GM23338 (cell line): Measurements from ENCODE around the gene TCF12.

Experiments
- ETS1 ChIP-seq: IDR thresholded peaks from 2 replicates; pipeline ENCODE4 v1.6.1; 2016; ENCODE audit warnings: antibody characterized with exemption
- EZH2 ChIP-seq: fragments of 200-600 bp; sonication (generic); IDR thresholded peaks from one replicate; pipeline ENCODE4 v1.8.0; 2017; ENCODE audit warnings: antibody characterized with exemption, mild to moderate bottlenecking, low read depth; ENCODE audit not compliant: unreplicated experiment
- JUNB ChIP-seq: IDR thresholded peaks from one replicate; pipeline ENCODE4 v1.6.1; 2016; ENCODE audit warnings: antibody characterized with exemption; ENCODE audit not compliant: unreplicated experiment
- POLR2AphosphoS5 ChIP-seq: IDR thresholded peaks from 2 replicates; pipeline ENCODE4 v1.6.1; 2016; ENCODE audit warnings: antibody characterized with exemption, low read depth
- REST ChIP-seq: IDR thresholded peaks from one replicate; pipeline ENCODE4 v1.6.1; 2018; ENCODE audit warnings: antibody characterized with exemption; ENCODE audit not compliant: unreplicated experiment
- ZNF331 ChIP-seq: fragments of 250-450 bp; sonication (Bioruptor Pico); IDR thresholded peaks from 2 replicates; pipeline ENCODE4 v1.5.0; 2020; ENCODE audit warnings: low read depth, mild to moderate bottlenecking, moderate library complexity
- TF ChIP-seq, protein P1 (sequence below), 2 experiments: fragments of 200-600 bp in 1 of 2; sonication (generic) in 1 of 2; conservative IDR thresholded peaks; 2 replicates each; pipeline versions ENCODE4 v1.5.1 to v1.6.1; 2016 to 2017; ENCODE audit warnings: antibody characterized with exemption in 2 of 2, low read depth in 2 of 2, mild to moderate bottlenecking in 2 of 2, moderate library complexity in 1 of 2

GRCh38 chr15:56971571-56971970 is 53.1 kb downstream of the TCF12 start:
- TF ChIP-seq, protein P1, sequence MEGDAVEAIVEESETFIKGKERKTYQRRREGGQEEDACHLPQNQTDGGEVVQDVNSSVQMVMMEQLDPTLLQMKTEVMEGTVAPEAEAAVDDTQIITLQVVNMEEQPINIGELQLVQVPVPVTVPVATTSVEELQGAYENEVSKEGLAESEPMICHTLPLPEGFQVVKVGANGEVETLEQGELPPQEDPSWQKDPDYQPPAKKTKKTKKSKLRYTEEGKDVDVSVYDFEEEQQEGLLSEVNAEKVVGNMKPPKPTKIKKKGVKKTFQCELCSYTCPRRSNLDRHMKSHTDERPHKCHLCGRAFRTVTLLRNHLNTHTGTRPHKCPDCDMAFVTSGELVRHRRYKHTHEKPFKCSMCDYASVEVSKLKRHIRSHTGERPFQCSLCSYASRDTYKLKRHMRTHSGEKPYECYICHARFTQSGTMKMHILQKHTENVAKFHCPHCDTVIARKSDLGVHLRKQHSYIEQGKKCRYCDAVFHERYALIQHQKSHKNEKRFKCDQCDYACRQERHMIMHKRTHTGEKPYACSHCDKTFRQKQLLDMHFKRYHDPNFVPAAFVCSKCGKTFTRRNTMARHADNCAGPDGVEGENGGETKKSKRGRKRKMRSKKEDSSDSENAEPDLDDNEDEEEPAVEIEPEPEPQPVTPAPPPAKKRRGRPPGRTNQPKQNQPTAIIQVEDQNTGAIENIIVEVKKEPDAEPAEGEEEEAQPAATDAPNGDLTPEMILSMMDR (conservative IDR thresholded peaks at IDR 0.05; ENCODE audit: low read depth in 2 of 2), result no peak
- TF ChIP-seq POLR2AphosphoS5 (no peak), REST (no peak), EZH2 (no peak), ZNF331 (CRISPR knock-in tag) (no peak), JUNB (no peak), ETS1 (no peak)
